Parathyroid adenoma (tissue), 2 donors: ENCODE results near the gene ENC1.

Experiments
- H2AFZ ChIP-seq: fragments of 300-600 bp; sonication (generic); one replicate; pipeline ENCODE4 v1.7.0; 2017; ENCODE audit warnings: antibody characterized with exemption, mild to moderate bottlenecking
- H3K27ac ChIP-seq: fragments of 300-600 bp; sonication (generic); one replicate; pipeline ENCODE4 v1.7.0; 2017
- H3K27me3 ChIP-seq: fragments of 300-600 bp; sonication (generic); one replicate; pipeline ENCODE4 v1.7.0; 2017; ENCODE audit warnings: low read length; ENCODE audit not compliant: control insufficient read depth, insufficient read depth
- H3K36me3 ChIP-seq: fragments of 300-600 bp; sonication (generic); one replicate; pipeline ENCODE4 v1.7.0; 2017; ENCODE audit warnings: low read length; ENCODE audit not compliant: control insufficient read depth, insufficient read depth
- H3K4me1 ChIP-seq: fragments of 300-600 bp; sonication (generic); one replicate; pipeline ENCODE4 v1.7.0; 2017; ENCODE audit warnings: control low read depth
- H3K4me2 ChIP-seq: fragments of 300-600 bp; sonication (generic); one replicate; pipeline ENCODE4 v1.7.0; 2017; ENCODE audit warnings: low read length
- H3K4me3 ChIP-seq: fragments of 300-600 bp; sonication (generic); one replicate; pipeline ENCODE4 v1.7.0; 2017; ENCODE audit warnings: low read depth, low read length
- H3K79me2 ChIP-seq: fragments of 300-600 bp; sonication (generic); one replicate; pipeline ENCODE4 v1.7.0; 2017; ENCODE audit warnings: control low read depth
- H3K9ac ChIP-seq: fragments of 300-600 bp; sonication (generic); one replicate; pipeline ENCODE4 v1.7.0; 2017; ENCODE audit warnings: mild to moderate bottlenecking
- H3K9me3 ChIP-seq: fragments of 300-600 bp; sonication (generic); one replicate; pipeline ENCODE4 v1.7.0; 2017; ENCODE audit warnings: low read length; ENCODE audit not compliant: control insufficient read depth
- CTCF ChIP-seq: fragments of 300-600 bp; sonication (generic); IDR thresholded peaks from one replicate; pipeline ENCODE4 v1.7.0; 2017; ENCODE audit warnings: antibody characterized with exemption, mild to moderate bottlenecking
- donor health status: primary hyperparathyroidism.

The ENC1 gene

GRCh38 chr5:74616236-74617146 lies 24.0 kb downstream of the ENC1 start:
- Histone ChIP-seq H3K27me3 (no peaks in the 10 kb centered on the region), H3K4me1 (no peaks in the 10 kb centered on the region), H3K9me3 (no peaks in the 10 kb centered on the region), H3K36me3 (no peaks in the 10 kb centered on the region), H3K4me2 (no peak overlapping the region), H3K79me2 (no peaks in the 10 kb centered on the region), H3K27ac (no peak overlapping the region), H3K4me3 (no peak overlapping the region), H3K9ac (no peak overlapping the region), H2AFZ (no peak overlapping the region)
- no peak for TF ChIP-seq CTCF

GRCh38 chr5:74613283-74613682 lies 27.2 kb downstream of the ENC1 start:
- no peak for TF ChIP-seq CTCF
- Histone ChIP-seq H3K79me2 (no peaks in the 10 kb centered on the region), H2AFZ (no peak overlapping the region), H3K4me2 (no peak overlapping the region), H3K27me3 (no peaks in the 10 kb centered on the region), H3K4me3 (no peak overlapping the region), H3K36me3 (no peaks in the 10 kb centered on the region), H3K9ac (no peak overlapping the region), H3K4me1 (peaks cover 4% of the 10 kb centered on the region), H3K27ac (no peak overlapping the region), H3K9me3 (no peaks in the 10 kb centered on the region)

GRCh38 chr5:74612045-74612444 lies 28.5 kb downstream of the ENC1 start:
- no peak overlapping the region for H3K4me2 ChIP-seq
- no peak overlapping the region for H3K4me3 ChIP-seq
- H3K79me2 ChIP-seq, result no peaks in the 10 kb centered on the region
- no peak overlapping the region for H3K9ac ChIP-seq
- H3K27ac ChIP-seq, result no peak overlapping the region
- no peak overlapping the region for H2AFZ ChIP-seq
- TF ChIP-seq CTCF, result no peak
- no peaks in the 10 kb centered on the region for H3K27me3 ChIP-seq
- H3K4me1 ChIP-seq, result peaks cover 4% of the 10 kb centered on the region
- no peaks in the 10 kb centered on the region for H3K9me3 ChIP-seq
- H3K36me3 ChIP-seq, result no peaks in the 10 kb centered on the region

GRCh38 chr5:74608736-74609601 lies 31.6 kb downstream of the ENC1 start:
- no peaks in the 10 kb centered on the region for H3K9me3 ChIP-seq
- H3K4me1 ChIP-seq, result peaks cover 4% of the 10 kb centered on the region
- TF ChIP-seq CTCF, result no peak
- no peaks in the 10 kb centered on the region for H3K79me2 ChIP-seq
- no peaks in the 10 kb centered on the region for H3K36me3 ChIP-seq
- no peak overlapping the region for H3K27ac ChIP-seq
- H3K27me3 ChIP-seq, result no peaks in the 10 kb centered on the region
- H3K9ac ChIP-seq, result no peak overlapping the region
- H3K4me3 ChIP-seq, result no peak overlapping the region
- peak overlapping the region; percentile 14 for H2AFZ ChIP-seq
- no peak overlapping the region for H3K4me2 ChIP-seq
